GM21390 (cell line): ENCODE data around the gene ZNF236.
"Not testable (repeated sequence)": the region's sequence is repeated elsewhere in the genome, so short reads cannot be mapped to it uniquely, and the experiment has no call there.

Source experiments
- ATAC-seq: cut with Tn5 transposase; IDR thresholded peaks from one replicate; pipeline ENCODE4 v1.9.1; 2021; ENCODE audit not compliant: unreplicated experiment

ZNF236 gene

DNA sequence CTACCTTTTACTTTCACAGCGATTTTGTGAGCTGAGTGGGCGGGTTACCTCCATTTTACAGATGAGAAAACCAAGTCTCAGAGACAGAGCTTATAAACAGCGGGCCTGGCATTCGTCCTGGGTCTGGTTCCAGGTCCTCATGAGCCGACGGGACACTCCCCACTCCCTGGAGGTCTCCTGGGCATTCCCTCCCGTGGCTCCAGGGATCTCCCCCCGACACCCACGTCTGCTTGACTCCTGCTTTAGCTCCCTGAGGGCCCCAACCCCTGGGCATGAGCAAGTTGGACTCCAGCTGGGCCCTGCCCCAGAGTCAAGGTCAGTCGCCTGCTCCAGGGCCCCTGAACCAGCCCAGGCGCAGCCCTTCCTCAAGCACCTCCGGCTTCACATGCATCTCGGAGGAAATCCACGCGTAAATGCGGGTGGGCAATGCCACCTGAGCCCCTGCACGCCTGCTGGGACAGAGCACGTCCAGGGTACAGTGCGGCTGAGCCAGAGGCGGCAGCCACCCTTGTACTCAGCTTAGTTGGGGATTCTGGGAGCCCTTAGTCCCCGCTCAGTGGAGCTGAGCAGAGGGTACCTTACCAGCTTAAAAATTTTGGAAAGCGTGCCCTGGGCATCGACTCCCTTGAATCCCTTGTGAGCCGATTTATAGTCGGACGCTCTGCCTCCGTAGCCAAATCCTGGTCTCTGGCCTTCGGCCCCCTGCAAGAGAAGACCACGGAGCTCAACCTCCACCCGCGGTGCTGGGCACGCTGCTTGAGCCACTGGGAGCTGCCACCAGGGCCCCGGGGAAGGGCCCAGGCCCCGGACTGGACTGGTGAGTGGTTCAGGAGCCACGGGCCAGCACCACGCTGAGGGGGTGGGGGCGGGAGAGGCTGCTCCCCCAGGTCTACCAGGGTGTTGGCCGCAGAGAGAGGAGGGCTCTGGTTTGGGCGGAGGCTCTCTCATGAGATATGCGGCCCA, 162.1 kb downstream of the ZNF236 start:
- no peak for ATAC-seq

DNA sequence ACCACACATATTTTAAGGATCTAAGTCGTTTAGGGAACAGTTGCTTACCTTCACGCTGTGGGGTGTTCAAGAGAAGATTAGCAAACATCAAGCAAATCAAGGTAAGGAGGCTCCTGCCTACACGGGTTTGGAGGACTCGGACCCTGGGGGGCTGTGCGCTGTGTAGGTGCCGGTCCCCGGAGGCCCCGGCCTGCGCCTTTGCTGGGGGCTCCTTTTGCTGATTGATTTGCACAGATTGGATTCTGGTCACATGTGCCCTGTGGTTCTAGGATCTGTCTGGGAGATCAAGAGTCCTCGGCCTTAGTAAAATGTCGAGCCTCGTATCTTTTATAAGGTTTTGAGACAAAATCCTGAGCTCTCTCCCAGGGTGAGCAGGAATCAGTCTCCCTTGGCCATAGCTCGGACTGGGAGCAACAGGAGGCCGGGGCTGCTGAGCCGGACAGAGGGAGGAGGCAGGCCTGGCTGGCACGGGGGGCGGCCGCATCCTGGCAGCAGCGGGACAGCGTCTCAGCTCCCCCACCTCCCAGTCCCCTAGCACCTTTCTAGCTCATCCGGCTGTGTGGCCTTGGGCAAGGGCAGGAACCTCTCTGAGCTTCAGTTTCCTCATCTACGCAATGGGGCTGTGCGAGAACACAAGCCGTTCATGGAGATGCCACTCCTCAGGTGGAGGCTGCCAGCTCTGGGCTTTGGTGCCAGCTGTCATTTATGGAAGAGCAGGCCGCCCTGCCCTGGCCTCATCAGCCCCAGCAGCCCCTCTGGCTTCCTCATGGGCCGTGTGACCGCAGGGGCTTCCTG, 163.0 kb downstream of the ZNF236 start:
- ATAC-seq = no peak

DNA sequence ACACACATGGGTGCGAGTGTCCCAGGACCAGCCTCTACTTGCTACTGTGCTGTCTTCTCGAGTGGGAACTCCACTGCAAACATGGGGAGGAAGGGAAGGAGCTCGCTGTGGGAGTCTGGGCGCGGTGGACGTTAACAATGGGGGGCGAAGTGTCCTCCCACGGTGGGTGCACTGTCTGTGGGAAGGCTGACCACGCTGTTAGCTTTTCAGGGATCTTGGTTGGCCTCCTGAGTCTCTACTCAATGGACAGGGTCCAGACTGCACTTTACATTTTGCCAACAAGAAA, 163.5 kb downstream of the ZNF236 start:
- ATAC-seq = no peak

DNA sequence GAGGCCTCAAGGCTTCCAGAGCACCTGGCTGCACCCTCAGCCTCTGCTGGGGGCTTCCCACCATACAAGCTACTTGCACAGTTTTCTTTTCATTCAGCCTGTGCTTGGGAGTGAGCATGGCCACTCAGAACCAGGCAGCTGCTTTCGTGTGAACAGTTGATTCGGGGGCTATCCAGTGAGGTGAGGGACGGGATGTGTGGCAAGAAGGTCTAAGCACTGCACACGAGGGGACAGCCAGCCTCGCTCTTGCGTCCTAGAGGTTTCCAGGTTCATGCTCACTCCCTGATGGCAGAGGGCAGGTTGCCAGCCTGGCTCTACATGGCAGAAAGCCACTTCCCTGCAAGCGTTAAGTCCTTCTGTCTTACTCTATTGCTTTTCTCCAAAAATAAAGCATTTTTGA, 164.0 kb downstream of the ZNF236 start:
- ATAC-seq = no peak

DNA sequence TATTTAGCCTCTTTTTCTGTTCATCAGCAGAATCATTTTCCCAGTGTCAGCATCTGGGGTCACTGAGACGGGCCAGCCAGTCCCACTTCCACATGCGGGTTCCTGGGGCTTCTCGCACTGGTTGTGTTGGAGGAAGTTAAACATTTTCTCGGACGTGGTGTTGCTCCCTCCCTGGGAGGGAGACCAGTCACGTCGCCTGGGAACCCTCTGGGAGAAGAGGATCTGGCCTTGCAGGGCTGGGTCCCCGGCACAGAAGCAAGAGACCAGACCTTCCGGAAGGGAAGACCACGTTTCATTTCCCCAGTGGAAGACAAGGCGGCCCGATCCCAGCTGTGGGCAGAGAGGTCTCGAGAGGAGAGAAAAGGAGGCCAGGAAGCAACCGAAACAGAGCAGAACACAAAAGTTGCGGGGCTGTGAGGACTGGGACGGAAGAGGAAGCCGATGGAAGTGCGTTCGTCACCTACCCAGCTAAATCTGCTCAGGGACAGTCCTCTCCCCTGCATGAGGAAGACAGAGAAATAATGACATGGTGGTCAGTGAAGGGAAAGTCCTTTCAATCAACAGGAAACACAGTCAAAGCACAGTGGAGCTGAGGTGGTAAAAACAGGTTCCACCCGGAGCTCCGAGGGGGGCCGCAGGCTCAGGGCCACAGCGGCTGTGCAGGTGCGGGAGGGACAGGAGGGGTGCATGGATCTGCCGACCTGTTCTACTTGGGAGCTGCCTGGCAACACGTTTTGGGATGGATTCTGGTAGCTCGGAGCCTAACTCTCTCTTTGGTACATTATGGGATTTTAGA, 165.9 kb downstream of the ZNF236 start:
- ATAC-seq = no peak

DNA sequence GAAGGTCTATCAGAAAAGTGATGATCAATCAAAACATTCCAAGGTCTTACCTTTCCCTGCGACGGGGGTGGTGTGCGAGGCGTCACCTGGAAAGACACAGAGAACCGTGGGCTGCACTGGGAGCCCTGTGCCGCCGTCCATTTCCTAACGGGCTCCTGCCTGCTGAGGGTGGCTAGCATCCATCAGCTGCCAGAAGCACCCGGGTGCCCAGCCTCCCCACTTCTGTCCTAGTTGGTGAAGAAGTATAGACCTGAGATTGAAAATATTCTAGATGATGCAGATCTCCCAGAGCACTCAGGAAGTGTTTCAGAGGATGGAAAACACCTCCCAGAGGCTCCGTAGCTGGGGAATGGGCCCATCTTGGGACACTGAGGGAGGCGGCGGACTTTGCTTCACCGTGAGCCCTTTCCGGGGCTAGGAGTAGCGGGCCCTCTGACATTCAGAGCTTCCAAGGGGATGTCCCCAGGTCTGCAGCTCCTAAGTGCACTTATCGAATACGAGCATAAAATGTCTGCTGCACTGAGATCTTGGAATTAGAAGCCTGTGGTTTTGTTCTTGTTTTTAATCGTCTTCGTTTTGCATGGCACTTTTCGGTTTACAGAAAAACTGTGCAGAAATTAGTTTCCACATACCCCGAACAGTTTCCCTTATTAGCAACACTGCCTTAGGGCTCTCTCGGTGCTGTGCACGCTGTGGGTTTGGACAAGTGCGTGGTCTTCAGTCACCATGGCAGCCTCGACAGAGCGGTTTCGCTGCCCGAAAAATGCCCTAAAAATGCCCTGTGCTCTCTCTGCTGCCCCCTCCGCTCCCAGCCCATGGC, 166.7 kb downstream of the ZNF236 start:
- no peak for ATAC-seq

DNA sequence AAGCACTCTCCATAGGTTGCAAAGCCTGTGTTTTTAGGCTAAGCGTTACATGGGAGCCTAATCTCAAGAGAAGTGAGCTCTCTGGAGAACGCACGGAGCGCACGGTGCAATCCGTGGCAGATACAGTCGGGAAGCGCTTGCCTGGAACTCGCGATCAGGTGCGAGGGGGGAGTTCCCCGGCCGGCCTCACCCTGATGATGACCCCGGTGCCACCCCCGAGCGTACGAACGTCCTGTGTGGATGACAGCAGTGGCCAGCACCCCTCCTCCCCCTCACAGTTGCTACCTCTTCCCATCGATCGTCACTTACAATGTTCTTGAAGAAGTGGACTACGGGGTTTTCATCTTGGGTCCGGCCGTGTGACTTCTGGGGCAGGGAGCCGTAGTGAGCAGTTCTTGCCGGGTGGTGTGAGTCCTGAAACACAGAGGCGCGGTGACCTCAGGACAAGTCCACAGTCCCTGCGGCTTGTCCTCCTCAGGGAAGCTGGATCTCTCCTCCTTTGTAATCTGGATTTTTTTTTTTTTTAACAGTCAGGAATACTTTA, 167.4 kb downstream of the ZNF236 start:
- ATAC-seq = no peak

DNA sequence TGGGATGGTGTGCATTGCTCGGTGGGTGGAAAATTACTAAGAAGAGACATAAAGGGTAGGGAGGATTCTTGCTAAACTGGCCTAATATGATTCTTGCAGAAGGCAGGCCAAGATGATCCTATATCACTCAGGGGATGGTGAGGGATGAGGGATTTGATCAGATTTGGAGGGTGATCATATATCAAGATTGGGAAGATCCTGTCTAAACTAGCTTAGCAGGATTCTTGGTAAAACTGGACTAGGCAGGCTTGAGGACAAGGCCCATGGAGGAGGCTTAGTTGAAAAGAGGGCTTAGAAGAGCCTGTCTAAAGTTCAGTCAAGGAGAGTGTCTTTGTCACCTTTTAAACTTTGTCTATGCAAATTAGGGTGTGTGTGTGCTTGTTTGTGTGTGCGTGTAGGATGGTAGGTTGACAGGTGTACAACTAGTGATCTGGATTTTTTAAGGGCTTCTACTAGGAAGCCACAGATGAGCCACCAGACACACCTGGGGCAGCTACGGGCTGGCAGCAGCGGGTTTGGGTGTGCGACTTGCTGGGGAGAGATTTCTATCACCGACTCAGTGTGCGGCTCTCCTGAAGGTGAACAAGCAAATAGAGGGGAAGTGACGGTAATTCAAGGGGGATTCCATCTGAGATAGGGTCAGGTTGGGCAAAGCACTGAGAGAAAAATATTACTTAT, 168.1 kb downstream of the ZNF236 start:
- not testable (repeated sequence) for ATAC-seq

DNA sequence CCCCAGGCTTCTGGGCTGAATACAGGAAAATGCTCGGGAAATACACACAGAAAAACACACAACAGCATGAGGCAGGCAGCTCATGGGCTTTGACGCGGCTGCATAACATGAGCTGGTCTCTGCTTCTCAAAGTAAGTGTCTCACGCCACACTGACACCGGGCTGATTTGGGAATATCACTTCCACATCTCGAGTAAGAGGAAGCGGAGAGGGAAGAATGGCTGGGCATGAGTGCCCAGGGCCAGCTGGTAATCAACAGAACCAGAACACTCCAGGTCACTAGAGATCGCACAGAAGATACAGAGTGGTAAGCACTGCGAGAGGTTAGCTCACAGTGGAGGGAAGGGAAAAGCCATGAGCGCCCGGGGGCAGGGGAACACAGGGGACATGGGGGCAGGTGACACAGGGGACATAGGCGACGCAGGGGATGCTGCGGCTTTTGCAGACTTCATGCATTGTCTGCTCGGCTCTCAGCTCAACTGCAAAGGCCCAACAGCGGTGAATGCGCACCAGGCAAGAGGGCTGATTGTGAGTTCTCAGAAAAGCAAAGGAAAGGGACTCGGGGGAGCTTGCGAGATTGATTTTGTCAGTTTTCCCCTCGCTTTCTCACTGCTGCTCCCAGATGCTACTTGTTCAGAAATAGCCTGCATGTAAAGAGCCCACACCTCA, 168.8 kb downstream of the ZNF236 start:
- ATAC-seq = no peak

DNA sequence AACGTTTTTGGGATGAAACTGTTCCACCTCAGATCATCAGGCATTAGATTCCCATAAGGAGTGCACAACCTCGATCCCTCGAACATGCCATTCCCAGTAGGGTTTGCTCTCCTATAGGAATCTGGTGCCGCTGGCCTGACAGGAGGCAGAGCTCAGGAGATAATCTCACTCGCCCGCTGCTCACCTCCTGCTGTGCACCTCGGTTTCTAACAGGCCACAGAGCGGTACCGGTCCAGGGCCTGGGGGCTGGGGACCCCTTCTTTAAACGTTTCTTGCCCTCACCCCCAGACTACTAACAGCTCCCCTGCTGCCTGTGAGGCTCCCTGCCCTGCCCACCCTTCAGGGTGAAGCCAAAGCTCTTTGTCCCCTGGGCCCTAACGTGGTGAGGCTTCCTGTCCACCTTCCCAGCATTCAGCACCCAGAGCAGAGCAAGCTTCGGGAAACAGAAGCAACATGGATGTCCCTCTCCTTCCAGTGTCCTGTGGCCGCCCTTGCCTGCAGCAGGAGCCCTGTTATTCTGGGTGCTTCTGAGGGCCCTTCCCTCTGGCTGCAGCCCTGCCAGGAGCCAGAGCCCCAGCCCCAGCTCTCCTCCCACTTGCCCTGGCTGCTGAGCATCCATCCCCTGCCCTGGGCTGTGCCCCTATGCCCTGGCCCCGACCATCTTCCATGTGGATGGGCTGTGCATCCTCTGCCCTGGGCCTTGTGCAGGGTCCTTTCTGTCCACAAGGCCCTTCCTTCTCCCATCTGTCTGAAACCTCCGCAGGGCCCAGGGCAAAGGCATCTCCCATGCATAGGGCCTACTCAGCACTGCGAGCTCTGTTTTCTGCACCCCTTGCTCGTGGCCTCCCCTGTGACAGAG, 170.1 kb downstream of the ZNF236 start:
- ATAC-seq = no peak

DNA sequence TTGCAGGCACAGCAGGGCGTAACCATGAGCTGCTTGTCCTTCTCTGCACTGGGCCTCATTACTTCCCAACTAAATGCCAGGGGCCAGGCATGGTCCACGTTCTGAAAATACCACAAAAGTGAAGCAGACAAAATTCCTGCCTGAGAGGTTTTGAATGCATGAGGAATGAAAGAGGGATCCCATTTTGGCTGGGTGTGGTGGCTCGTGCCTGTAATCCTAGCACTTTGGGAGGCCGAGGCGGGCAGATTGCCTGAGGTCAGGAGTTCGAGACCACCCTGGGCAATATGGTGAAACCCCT, 170.7 kb downstream of the ZNF236 start:
- no peak for ATAC-seq

DNA sequence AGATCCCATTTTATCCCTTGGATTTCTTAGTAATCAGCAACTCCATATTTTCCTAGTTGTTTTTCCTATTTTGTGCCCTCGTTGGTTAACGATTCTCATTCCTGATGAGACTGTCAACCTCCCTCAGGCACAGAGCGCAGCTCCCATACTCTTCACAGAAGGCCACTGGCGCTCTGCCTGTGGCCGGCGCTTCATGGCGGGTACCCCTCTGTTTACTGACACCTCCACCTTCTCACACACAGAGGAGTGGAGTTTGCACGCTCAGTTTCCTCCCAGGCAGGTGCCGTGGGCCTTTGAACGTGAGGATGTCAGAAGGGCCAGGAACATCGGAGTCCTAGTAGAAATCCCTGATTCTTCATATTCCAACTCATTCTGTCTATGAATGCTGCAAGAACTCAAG, 171.2 kb downstream of the ZNF236 start:
- ATAC-seq = no peak

DNA sequence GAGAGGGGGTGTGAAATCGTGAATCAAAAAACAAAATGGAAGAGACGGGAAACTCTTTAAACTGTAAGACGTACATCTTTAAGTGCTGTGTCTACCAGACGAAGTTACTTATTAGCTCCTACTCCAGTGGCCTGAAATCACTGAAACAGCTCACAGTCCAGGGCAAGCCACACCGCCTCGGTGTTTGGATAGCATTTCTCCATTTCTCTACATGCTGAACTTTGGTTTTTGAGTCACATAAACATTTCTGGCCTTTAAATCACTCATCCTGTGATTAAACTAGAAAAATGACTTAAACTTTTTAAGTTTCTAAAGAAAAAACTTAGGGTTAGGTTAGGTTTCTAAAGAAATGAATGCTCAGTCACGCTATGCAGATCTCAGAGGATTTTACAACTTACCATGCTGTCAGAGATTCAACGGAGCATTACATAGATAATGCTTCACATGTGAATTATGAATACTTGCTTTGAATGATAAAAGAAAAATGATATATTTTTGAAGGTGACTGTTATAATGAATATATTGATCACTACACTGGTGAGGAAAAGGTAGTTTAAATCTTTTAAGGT, 171.8 kb downstream of the ZNF236 start:
- ATAC-seq = no peak

DNA sequence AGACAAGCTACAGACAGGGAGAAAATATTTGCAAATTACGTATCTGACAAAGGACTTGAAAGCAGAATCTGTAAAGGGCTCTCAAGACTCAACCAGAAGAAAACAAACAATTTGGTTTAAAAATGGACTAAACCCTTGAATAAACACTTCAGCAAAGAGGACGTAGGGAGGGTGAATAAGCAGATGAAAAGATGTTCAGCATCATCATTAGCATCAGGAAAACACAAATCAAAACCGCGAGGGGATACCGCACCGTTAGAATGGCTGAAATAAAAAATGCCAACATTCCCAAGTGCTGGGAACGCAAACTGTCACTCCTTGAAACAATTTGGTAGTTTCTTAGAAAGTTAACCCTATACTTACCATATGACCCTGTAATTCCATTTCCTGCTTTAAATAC, 173.5 kb downstream of the ZNF236 start:
- no peak for ATAC-seq

DNA sequence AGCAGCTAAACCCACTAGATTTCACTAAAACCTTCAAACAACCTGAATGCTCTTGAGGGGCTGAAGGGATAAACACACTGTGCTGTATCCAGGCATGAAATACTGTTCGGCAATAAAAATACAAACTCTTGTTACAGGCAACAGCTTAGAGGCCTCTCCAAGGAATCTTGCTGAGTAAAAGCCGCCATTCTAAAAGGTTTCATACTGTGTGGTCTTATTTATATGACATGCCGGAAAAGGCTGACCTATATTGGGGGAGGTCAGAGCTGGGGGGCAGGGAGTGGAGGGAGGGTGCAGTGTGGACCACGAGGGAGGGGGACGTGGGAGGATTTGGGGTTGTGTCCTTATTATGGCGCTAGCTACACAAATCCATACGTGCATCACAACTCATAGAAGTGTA, 174.1 kb downstream of the ZNF236 start:
- no peak for ATAC-seq

DNA sequence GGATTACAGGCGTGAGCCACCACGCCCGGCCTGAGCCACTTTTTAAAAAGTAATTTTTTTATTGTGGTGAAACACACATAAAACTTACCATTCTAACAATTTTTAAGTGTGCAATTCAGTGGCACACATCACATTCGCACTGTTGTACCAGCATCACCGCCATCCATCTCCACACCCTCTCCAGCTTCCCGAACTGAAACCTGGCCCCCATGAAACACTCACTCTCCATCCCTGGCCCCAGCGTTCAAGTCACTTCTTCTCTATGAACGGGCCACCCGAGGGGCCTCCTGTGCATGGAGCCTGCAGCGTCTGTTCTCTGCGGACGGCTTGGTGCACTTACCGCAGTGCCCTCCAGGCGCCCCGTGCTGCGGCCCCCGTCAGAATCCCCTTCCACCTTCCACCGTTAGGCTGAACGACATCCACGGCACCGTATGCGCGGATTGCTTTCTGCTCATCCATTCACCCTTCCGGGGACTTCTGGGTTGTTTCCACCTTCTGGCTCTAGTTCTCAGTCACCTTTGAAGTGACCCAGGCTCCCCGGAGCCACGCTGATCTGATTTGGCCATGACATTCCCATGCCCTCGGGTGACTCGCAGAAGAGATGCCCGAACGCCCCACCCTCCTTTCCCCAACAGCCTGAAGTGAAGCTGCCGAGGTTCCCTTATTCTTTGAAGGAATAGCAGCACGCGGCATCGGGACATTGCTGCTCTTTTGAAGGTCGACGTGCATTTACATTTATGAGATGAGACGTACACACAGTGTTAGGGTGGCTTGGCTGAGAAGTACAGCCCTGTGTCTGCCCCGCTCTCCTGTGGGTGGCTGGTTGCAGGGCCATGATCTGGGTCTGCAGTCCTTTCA, 175.8 kb downstream of the ZNF236 start:
- ATAC-seq = no peak

DNA sequence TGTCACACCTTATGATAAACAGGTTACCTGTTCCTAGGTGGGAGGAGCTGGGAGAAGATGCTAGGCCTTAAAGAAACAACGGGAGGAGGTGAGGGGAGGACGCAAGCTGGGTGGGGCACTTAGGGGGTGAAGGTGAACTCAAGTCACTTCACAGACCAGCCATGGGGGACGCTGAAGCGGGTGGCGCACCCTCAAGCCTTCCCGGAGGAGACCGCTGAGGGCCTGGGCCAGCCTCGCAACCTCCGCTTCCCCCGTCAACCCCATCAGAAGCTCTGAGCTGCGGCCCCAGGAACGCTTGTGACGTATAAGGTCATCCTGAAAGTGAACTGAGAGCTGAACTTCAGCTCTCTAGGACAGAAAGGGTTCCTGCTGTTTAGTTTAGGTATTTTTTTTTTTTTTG, 176.7 kb downstream of the ZNF236 start:
- ATAC-seq = no peak
